ENCODE measurements around the gene GPLD1.
A peak's percentile ranks its signal among the peaks of the same experiment; 100 is the strongest.

Gene GPLD1

GRCh38 chr6:24432611-24433010, 56.8 kb downstream of the GPLD1 start:
- no peak for TF ChIP-seq CTCF (IDR thresholded peaks at IDR 0.05; ENCODE audit: control extremely low read depth, extremely low read depth, low read depth, missing control alignments)
- no peak for DNase-seq (ENCODE audit: extremely low spot score)
- CTCF ChIA-PET = interaction anchor here (0.9 to 4.6 kb wide), 5 partner anchors 10 to 86 kb away, joined by 3 to 55 read pairs (median 5); no protein-coding TSS in a partner anchor
- POLR2A ChIA-PET = no interaction called here

- ChIA-PET CTCF (interaction anchor here (0.7 to 4.6 kb wide), 27 partner anchors 10 to 394 kb away, joined by 3 to 55 read pairs (median 4); partner anchors contain the start of genes ACOT13, MRS2 and TDP2), POLR2A (no interaction called here)
- TF ChIP-seq CTCF (IDR thresholded peaks at IDR 0.05; ENCODE audit: control extremely low read depth, extremely low read depth, low read depth, missing control alignments) = peak; percentile 43
- peak; percentile 39 for DNase-seq (ENCODE audit: extremely low spot score)
Observed at GRCh38 chr6:24431045-24431451, 58.3 kb downstream of the GPLD1 start.

- CTCF ChIA-PET = interaction anchor here (0.8 to 4.6 kb wide), 21 partner anchors 9 to 395 kb away, joined by 3 to 55 read pairs (median 4); partner anchors contain the start of genes ACOT13, MRS2 and TDP2
- no peak for TF ChIP-seq CTCF (IDR thresholded peaks at IDR 0.05; ENCODE audit: control extremely low read depth, extremely low read depth, low read depth, missing control alignments)
- POLR2A ChIA-PET = no interaction called here
- DNase-seq (ENCODE audit: extremely low spot score) = no peak
Observed at GRCh38 chr6:24430086-24430485, 59.3 kb downstream of the GPLD1 start.

GRCh38 chr6:24429146-24429545, 60.2 kb downstream of the GPLD1 start:
- TF ChIP-seq CTCF (IDR thresholded peaks at IDR 0.05; ENCODE audit: control extremely low read depth, extremely low read depth, low read depth, missing control alignments) = no peak
- POLR2A ChIA-PET = no interaction called here
- CTCF ChIA-PET = interaction anchor here (4.6 kb wide), 1 partner anchor 13 kb away, joined by 55 read pairs; no protein-coding TSS in a partner anchor
- no peak for DNase-seq (ENCODE audit: extremely low spot score)

- ChIA-PET POLR2A (no interaction called here), CTCF (interaction anchor here (4.6 kb wide), 1 partner anchor 14 kb away, joined by 55 read pairs; no protein-coding TSS in a partner anchor)
- no peak for TF ChIP-seq CTCF (IDR thresholded peaks at IDR 0.05; ENCODE audit: control extremely low read depth, extremely low read depth, low read depth, missing control alignments)
- DNase-seq (ENCODE audit: extremely low spot score) = no peak
Observed at GRCh38 chr6:24428615-24429014, 60.8 kb downstream of the GPLD1 start.

GRCh38 chr6:24426729-24427446, 62.5 kb downstream of the GPLD1 start:
- ChIA-PET POLR2A (no interaction called here), CTCF (interaction anchor here (2.4 kb wide), 1 partner anchor 8 kb away, joined by 6 read pairs; no protein-coding TSS in a partner anchor)
- TF ChIP-seq CTCF (IDR thresholded peaks at IDR 0.05; ENCODE audit: control extremely low read depth, extremely low read depth, low read depth, missing control alignments) = no peak
- no peak for DNase-seq (ENCODE audit: extremely low spot score)

Measured in GM10248 (cell line).